ENCODE results near the gene DNAJC5. TPM values are rescaled to one million over a fixed set of nuclear protein-coding genes. Genes with fewer than 3 reads are reported as not detected.

The DNAJC5 gene
- total RNA-seq = 42.8 TPM
- long read RNA-seq, full-length matches to known transcripts = 17 of 123 reads
- long read RNA-seq, partial matches to known transcripts = 99 of 123 reads
- long read RNA-seq, other reads (novel, unspliced or antisense) = 7 of 123 reads

GRCh38 chr20:63894358-63895201 is at the start of gene DNAJC5:
TSS of gene DNAJC5 (plus strand) at chr20:63895126. CDS start at chr20:63928346, 33,220 bp downstream.
- H3K27me3 ChIP-seq (ENCODE audit: low read depth) = no peaks in the 10 kb centered on the region
- H3K27ac ChIP-seq (replicated peaks) = peak within 1 kb of the TSS; percentile 86
- H3K4me1 ChIP-seq = peaks cover 57% of the 10 kb centered on the region
- H3K36me3 ChIP-seq = peaks cover 22% of the 10 kb centered on the region
- H3K4me3 ChIP-seq = peak within 1 kb of the TSS; percentile 76
- no peaks in the 10 kb centered on the region for H3K9me3 ChIP-seq (replicated peaks)
- intact Hi-C loops (cut with micrococcal nuclease) = no loop called here
- peak; percentile 95 for DNase-seq
- TF ChIP-seq CTCF (IDR thresholded peaks at IDR 0.05; ENCODE audit: borderline replicate concordance) = no peak

GRCh38 chr20:63846128-63846771 is 48.7 kb upstream of the DNAJC5 start:
- Histone ChIP-seq H3K27me3 (ENCODE audit: low read depth) (no peaks in the 10 kb centered on the region), H3K9me3 (replicated peaks) (no peaks in the 10 kb centered on the region), H3K4me3 (peak overlapping the region; percentile 58), H3K4me1 (peaks cover 53% of the 10 kb centered on the region), H3K36me3 (no peaks in the 10 kb centered on the region), H3K27ac (replicated peaks) (peak overlapping the region; percentile 92)
- DNase-seq = peak; percentile 82
- intact Hi-C loops (cut with micrococcal nuclease) = no loop called here
- TF ChIP-seq CTCF (IDR thresholded peaks at IDR 0.05; ENCODE audit: borderline replicate concordance) = peak; percentile 21

GRCh38 chr20:63846888-63847236 is 48.1 kb upstream of the DNAJC5 start:
- Histone ChIP-seq H3K27ac (replicated peaks) (peak overlapping the region; percentile 92), H3K4me1 (peaks cover 53% of the 10 kb centered on the region), H3K36me3 (no peaks in the 10 kb centered on the region), H3K9me3 (replicated peaks) (no peaks in the 10 kb centered on the region), H3K4me3 (peak overlapping the region; percentile 58), H3K27me3 (ENCODE audit: low read depth) (no peaks in the 10 kb centered on the region)
- no peak for TF ChIP-seq CTCF (IDR thresholded peaks at IDR 0.05; ENCODE audit: borderline replicate concordance)
- intact Hi-C loops (cut with micrococcal nuclease) = no loop called here
- no peak for DNase-seq

- Histone ChIP-seq H3K27ac (replicated peaks) (peak overlapping the region; percentile 92), H3K27me3 (ENCODE audit: low read depth) (no peaks in the 10 kb centered on the region), H3K9me3 (replicated peaks) (no peaks in the 10 kb centered on the region), H3K4me1 (peaks cover 55% of the 10 kb centered on the region), H3K36me3 (no peaks in the 10 kb centered on the region), H3K4me3 (peak overlapping the region; percentile 35)
- intact Hi-C loops (cut with micrococcal nuclease) = no loop called here
- TF ChIP-seq CTCF (IDR thresholded peaks at IDR 0.05; ENCODE audit: borderline replicate concordance) = no peak
- DNase-seq = no peak
Measured at GRCh38 chr20:63847237-63848002, 47.5 kb upstream of the DNAJC5 start.

All from left ventricle myocardium inferior (tissue), 1 donor.